ENCODE results near the gene HOGA1.

DNA sequence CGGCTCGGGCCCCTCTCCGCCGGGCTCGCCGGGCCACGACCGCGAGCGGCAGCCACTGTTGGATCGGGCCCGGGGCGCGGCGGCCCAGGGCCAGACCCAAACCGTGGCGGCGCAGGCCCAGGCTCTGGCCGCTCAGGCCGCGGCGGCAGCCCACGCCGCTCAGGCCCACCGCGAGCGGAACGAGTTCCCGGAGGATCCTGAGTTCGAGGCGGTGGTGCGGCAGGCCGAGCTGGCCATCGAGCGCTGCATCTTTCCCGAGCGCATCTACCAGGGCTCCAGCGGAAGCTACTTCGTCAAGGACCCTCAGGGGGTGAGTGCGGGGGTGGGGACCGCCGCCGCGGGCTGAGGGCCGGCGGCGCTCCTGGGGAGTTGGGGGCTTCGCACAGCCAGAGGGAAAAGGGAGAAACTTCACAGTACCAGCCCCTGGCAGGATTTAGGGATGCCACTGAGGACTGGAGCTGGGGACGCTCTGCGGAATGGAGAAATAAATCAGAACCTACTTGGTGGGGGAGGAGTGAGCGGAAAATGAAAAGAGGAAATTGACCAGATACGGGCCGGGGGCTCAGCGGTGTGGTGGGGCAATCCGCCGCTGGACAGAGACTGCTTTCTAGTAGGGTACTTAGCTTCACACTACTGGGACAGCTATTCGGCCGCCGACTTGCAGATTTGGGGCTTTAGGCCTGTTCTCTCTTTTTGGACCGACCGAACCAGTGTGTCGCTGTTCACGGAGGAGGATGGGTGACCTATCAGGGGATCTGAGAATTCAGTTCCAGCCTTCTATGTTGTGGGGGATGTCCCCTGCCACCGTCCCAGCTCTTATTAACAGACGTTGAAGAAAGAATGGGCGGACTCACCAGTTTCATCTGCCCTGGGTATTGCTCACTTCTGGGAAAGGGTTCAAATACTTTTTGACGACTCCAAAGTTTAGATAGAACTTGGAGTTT, 57.0 kb downstream of the HOGA1 start:
- TF ChIP-seq, protein P1, sequence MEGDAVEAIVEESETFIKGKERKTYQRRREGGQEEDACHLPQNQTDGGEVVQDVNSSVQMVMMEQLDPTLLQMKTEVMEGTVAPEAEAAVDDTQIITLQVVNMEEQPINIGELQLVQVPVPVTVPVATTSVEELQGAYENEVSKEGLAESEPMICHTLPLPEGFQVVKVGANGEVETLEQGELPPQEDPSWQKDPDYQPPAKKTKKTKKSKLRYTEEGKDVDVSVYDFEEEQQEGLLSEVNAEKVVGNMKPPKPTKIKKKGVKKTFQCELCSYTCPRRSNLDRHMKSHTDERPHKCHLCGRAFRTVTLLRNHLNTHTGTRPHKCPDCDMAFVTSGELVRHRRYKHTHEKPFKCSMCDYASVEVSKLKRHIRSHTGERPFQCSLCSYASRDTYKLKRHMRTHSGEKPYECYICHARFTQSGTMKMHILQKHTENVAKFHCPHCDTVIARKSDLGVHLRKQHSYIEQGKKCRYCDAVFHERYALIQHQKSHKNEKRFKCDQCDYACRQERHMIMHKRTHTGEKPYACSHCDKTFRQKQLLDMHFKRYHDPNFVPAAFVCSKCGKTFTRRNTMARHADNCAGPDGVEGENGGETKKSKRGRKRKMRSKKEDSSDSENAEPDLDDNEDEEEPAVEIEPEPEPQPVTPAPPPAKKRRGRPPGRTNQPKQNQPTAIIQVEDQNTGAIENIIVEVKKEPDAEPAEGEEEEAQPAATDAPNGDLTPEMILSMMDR (IDR thresholded peaks at IDR 0.05; ENCODE audit: extremely low read depth in 1 of 2, insufficient read depth in 1 of 2, low read depth in 1 of 2, low read length in 2 of 2) = no peak
- TF ChIP-seq EZH2 (IDR thresholded peaks at IDR 0.05; ENCODE audit: borderline replicate concordance, low read depth, low read length, severe bottlenecking) = no peak
- no peak for TF ChIP-seq POLR2AphosphoS5 (IDR thresholded peaks at IDR 0.05; ENCODE audit: insufficient read depth, low read depth, low read length)
- no peak for TF ChIP-seq POLR2A (IDR thresholded peaks at IDR 0.05; ENCODE audit: low read depth, low read length)
- TF ChIP-seq, protein P2, sequence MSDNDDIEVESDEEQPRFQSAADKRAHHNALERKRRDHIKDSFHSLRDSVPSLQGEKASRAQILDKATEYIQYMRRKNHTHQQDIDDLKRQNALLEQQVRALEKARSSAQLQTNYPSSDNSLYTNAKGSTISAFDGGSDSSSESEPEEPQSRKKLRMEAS (IDR thresholded peaks at IDR 0.05; ENCODE audit: insufficient read depth, insufficient read length) = no peak
- no peak for TF ChIP-seq GATA2 (IDR thresholded peaks at IDR 0.05; ENCODE audit: insufficient read depth, insufficient read length, low read depth, low read length)
- no peak for TF ChIP-seq JUN (IDR thresholded peaks at IDR 0.05; ENCODE audit: borderline replicate concordance, insufficient read depth, insufficient read length, low read depth)
